Liver (tissue), 3 donors: ENCODE measurements around the gene ACSS2.

Experiments used
- ATF3 ChIP-seq: IDR thresholded peaks from 2 replicates; pipeline ENCODE4 v1.6.1; 2016; ENCODE audit warnings: antibody characterized with exemption
- EGR1 ChIP-seq, 2 donors: IDR thresholded peaks; 2 replicates each; pipeline ENCODE4 v1.6.1; 2016 to 2018; ENCODE audit warnings: antibody characterized with exemption in 2 of 2, low read depth in 2 of 2
- GABPA ChIP-seq, 2 donors: IDR thresholded peaks in 1 of 2; conservative IDR thresholded peaks in 1 of 2; 2 replicates each; pipeline ENCODE4 v1.6.1; 2016; ENCODE audit warnings: antibody characterized with exemption in 2 of 2, mild to moderate bottlenecking in 1 of 2, moderate library complexity in 1 of 2
- MAX ChIP-seq: IDR thresholded peaks from 2 replicates; pipeline ENCODE4 v1.6.1; 2016; ENCODE audit warnings: antibody characterized with exemption
- SP1 ChIP-seq: IDR thresholded peaks from 2 replicates; pipeline ENCODE4 v1.6.1; 2018; ENCODE audit warnings: antibody characterized with exemption, mild to moderate bottlenecking
- YY1 ChIP-seq: IDR thresholded peaks from 2 replicates; pipeline ENCODE4 v1.6.1; 2016; ENCODE audit warnings: antibody characterized with exemption, mild to moderate bottlenecking
- ZBTB33 ChIP-seq: IDR thresholded peaks from 2 replicates; pipeline ENCODE4 v1.6.1; 2016; ENCODE audit warnings: antibody characterized with exemption
- TF ChIP-seq, protein P1 (sequence below): IDR thresholded peaks from 2 replicates; pipeline ENCODE4 v1.6.1; 2016; ENCODE audit warnings: antibody characterized with exemption, mild to moderate bottlenecking
- TF ChIP-seq, protein P2 (sequence below): fragments of 150-350 bp; IDR thresholded peaks from 2 replicates; pipeline ENCODE4 v1.5.1; 2017; ENCODE audit warnings: improper control_type of control experiment, low read depth, low read length; ENCODE audit not compliant: missing input control
- donor health status: healthy.
- donor health status: healthy.

- TF ChIP-seq ATF3 (no peak), SP1 (no peak), EGR1 (IDR thresholded peaks at IDR 0.05; ENCODE audit: low read depth in 2 of 2) (no peak), MAX (no peak), GABPA (IDR thresholded peaks at IDR 0.05 in 1 of 2, conservative IDR thresholded peaks at IDR 0.05 in 1 of 2) (no peak), ZBTB33 (no peak), YY1 (no peak)
- TF ChIP-seq, protein P1, sequence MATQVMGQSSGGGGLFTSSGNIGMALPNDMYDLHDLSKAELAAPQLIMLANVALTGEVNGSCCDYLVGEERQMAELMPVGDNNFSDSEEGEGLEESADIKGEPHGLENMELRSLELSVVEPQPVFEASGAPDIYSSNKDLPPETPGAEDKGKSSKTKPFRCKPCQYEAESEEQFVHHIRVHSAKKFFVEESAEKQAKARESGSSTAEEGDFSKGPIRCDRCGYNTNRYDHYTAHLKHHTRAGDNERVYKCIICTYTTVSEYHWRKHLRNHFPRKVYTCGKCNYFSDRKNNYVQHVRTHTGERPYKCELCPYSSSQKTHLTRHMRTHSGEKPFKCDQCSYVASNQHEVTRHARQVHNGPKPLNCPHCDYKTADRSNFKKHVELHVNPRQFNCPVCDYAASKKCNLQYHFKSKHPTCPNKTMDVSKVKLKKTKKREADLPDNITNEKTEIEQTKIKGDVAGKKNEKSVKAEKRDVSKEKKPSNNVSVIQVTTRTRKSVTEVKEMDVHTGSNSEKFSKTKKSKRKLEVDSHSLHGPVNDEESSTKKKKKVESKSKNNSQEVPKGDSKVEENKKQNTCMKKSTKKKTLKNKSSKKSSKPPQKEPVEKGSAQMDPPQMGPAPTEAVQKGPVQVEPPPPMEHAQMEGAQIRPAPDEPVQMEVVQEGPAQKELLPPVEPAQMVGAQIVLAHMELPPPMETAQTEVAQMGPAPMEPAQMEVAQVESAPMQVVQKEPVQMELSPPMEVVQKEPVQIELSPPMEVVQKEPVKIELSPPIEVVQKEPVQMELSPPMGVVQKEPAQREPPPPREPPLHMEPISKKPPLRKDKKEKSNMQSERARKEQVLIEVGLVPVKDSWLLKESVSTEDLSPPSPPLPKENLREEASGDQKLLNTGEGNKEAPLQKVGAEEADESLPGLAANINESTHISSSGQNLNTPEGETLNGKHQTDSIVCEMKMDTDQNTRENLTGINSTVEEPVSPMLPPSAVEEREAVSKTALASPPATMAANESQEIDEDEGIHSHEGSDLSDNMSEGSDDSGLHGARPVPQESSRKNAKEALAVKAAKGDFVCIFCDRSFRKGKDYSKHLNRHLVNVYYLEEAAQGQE = no peak
- TF ChIP-seq, protein P2, sequence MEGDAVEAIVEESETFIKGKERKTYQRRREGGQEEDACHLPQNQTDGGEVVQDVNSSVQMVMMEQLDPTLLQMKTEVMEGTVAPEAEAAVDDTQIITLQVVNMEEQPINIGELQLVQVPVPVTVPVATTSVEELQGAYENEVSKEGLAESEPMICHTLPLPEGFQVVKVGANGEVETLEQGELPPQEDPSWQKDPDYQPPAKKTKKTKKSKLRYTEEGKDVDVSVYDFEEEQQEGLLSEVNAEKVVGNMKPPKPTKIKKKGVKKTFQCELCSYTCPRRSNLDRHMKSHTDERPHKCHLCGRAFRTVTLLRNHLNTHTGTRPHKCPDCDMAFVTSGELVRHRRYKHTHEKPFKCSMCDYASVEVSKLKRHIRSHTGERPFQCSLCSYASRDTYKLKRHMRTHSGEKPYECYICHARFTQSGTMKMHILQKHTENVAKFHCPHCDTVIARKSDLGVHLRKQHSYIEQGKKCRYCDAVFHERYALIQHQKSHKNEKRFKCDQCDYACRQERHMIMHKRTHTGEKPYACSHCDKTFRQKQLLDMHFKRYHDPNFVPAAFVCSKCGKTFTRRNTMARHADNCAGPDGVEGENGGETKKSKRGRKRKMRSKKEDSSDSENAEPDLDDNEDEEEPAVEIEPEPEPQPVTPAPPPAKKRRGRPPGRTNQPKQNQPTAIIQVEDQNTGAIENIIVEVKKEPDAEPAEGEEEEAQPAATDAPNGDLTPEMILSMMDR = no peak
Measured at GRCh38 chr20:34946661-34947060, 70.2 kb downstream of the ACSS2 start.
